Ovary (tissue), 3 donors: ENCODE measurements around the gene MYOM3.

Experiments
- POLR2A ChIP-seq: fragments of 450-650 bp; IDR thresholded peaks from one replicate; pipeline ENCODE4 v1.6.1; 2017; ENCODE audit warnings: antibody characterized with exemption, mild to moderate bottlenecking, moderate library complexity
- TF ChIP-seq, protein P1 (sequence below), 3 donors: fragments of 450-650 bp in 2 of 3; fragments of 200-600 bp in 1 of 3; IDR thresholded peaks; one replicate each; pipeline versions ENCODE4 v1.5.1 to v1.8.0; 2016 to 2022; ENCODE audit warnings: antibody characterized with exemption in 3 of 3, mild to moderate bottlenecking in 1 of 3
- donor health status: DM: no; HTN: no; CAD: no.

DNA sequence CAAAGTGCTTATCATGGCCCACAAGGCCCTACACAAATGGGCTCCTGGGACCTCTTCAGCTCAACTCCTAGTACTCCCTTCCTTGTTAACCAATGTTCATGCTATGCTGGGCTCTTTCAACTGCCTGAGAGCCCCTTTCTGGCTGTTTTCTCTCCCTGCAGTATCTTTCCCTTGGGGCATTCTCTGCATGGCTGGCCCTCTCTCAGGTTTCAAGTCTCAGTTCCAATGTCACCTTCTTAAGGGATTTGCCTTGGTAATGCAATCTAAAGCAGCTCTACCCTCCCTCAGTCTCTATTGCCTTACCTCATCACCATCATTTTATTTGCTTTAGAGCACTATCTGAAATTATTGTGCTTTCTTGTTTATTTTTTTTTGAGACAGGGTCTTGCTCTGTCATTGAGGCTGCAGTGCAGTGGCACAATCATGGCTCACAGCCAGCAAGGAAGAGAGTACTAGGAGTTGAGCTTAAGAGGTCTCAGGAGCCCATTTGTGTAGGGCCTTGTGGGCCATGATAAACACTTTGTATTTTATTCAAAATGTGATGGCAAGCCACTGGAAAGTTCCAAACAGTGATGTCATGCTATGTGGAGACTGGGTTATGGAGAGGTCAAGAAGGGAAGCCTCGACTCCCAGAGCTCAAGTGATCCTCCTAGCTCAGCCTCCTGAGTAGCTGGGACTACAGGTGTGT lies 68.4 kb downstream of the MYOM3 start:
- TF ChIP-seq, protein P1, sequence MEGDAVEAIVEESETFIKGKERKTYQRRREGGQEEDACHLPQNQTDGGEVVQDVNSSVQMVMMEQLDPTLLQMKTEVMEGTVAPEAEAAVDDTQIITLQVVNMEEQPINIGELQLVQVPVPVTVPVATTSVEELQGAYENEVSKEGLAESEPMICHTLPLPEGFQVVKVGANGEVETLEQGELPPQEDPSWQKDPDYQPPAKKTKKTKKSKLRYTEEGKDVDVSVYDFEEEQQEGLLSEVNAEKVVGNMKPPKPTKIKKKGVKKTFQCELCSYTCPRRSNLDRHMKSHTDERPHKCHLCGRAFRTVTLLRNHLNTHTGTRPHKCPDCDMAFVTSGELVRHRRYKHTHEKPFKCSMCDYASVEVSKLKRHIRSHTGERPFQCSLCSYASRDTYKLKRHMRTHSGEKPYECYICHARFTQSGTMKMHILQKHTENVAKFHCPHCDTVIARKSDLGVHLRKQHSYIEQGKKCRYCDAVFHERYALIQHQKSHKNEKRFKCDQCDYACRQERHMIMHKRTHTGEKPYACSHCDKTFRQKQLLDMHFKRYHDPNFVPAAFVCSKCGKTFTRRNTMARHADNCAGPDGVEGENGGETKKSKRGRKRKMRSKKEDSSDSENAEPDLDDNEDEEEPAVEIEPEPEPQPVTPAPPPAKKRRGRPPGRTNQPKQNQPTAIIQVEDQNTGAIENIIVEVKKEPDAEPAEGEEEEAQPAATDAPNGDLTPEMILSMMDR (IDR thresholded peaks at IDR 0.05): no peak
- no peak for TF ChIP-seq POLR2A
